Neural cell (in vitro differentiated cells): ENCODE data around the gene RPL14. TPM values are rescaled to one million over a fixed set of nuclear protein-coding genes. Genes with fewer than 3 reads are reported as not detected.

Source experiments
- H2AFZ ChIP-seq: fragments of 200-600, 300-800 bp; sonication (generic), shearing (Covaris generic); 2 replicates; pipeline ENCODE4 v1.6.0; 2014; ENCODE audit warnings: low read depth, mild to moderate bottlenecking, antibody characterized with exemption, low read length, moderate library complexity
- H3F3A ChIP-seq: fragments of 200-600 bp; shearing (Covaris generic); 2 replicates; pipeline ENCODE4 v1.6.1; 2016; ENCODE audit warnings: mild to moderate bottlenecking, moderate library complexity, mixed read lengths, antibody characterized with exemption, low read length; ENCODE audit not compliant: insufficient read depth, poor library complexity, severe bottlenecking
- H3K27ac ChIP-seq: fragments of 200-600, 300-800 bp; sonication (generic), shearing (Covaris generic); 2 replicates; pipeline ENCODE4 v1.5.1; 2014; ENCODE audit warnings: mild to moderate bottlenecking, low read length, moderate library complexity
- H3K27me3 ChIP-seq: fragments of 300-800, 200-600 bp; sonication (generic), shearing (Covaris generic); 2 replicates; pipeline ENCODE4 v1.6.0; 2014; ENCODE audit warnings: mild to moderate bottlenecking, low read depth, low read length, moderate library complexity; ENCODE audit not compliant: insufficient read depth
- H3K36me3 ChIP-seq: fragments of 300-800, 200-600 bp; sonication (generic), shearing (Covaris generic); 2 replicates; pipeline ENCODE4 v1.5.1; 2014; ENCODE audit warnings: mild to moderate bottlenecking, antibody characterized with exemption, low read length, moderate library complexity; ENCODE audit not compliant: insufficient read depth
- H3K4me2 ChIP-seq: fragments of 300-800, 200-600 bp; sonication (generic), shearing (Covaris generic); 2 replicates; pipeline ENCODE4 v1.6.0; 2014; ENCODE audit warnings: mild to moderate bottlenecking, low read length
- H3K4me3 ChIP-seq: fragments of 300-800, 200-600 bp; sonication (generic), shearing (Covaris generic); 2 replicates; pipeline ENCODE4 v1.5.1; 2014; ENCODE audit warnings: mild to moderate bottlenecking, low read length, moderate library complexity
- H3K79me2 ChIP-seq: fragments of 200-600 bp; shearing (Covaris generic); replicated peaks from 2 replicates; pipeline ENCODE4 v1.6.0; 2014; ENCODE audit warnings: mild to moderate bottlenecking, low read length, moderate library complexity; ENCODE audit not compliant: insufficient read depth
- H3K9ac ChIP-seq: fragments of 300-800, 200-600 bp; sonication (generic), shearing (Covaris generic); 2 replicates; pipeline ENCODE4 v1.6.1; 2016; ENCODE audit warnings: mild to moderate bottlenecking, low read length, mixed read lengths
- H3K9me2 ChIP-seq: fragments of 200-600 bp; shearing (Covaris generic); 2 replicates; pipeline ENCODE4 v1.6.1; 2016; ENCODE audit warnings: mild to moderate bottlenecking, low read length, mixed read lengths; ENCODE audit not compliant: insufficient read depth
- H3K9me3 ChIP-seq: fragments of 200-600, 300-800 bp; sonication (generic), shearing (Covaris generic); 2 replicates; pipeline ENCODE4 v1.6.1; 2016; ENCODE audit warnings: mild to moderate bottlenecking, mixed run types, low read length, moderate library complexity, mixed read lengths
- H4K20me1 ChIP-seq: fragments of 200-600 bp; shearing (Covaris generic); 2 replicates; pipeline ENCODE4 v1.6.1; 2016; ENCODE audit warnings: mild to moderate bottlenecking, mixed run types; ENCODE audit not compliant: insufficient read depth
- EP300 ChIP-seq: fragments of 450-650 bp; conservative IDR thresholded peaks from 2 replicates; pipeline ENCODE4 v1.6.1; 2014; ENCODE audit warnings: antibody characterized with exemption, mild to moderate bottlenecking, moderate library complexity; ENCODE audit not compliant: poor library complexity, severe bottlenecking
- EZH2 ChIP-seq: fragments of 200-600, 300-800 bp; shearing (Covaris generic), sonication (generic); IDR thresholded peaks from 2 replicates; pipeline ENCODE4 v1.6.1; 2014; ENCODE audit warnings: antibody characterized with exemption, low read length, borderline replicate concordance, mild to moderate bottlenecking; ENCODE audit not compliant: insufficient read depth, poor library complexity, severe bottlenecking
- MXI1 ChIP-seq: fragments of 450-650 bp; conservative IDR thresholded peaks from 2 replicates; pipeline ENCODE4 v1.6.1; 2014; ENCODE audit warnings: antibody characterized with exemption, mild to moderate bottlenecking; ENCODE audit not compliant: poor library complexity, severe bottlenecking
- POLR2AphosphoS5 ChIP-seq: IDR thresholded peaks from 2 replicates; pipeline ENCODE4 v1.6.1; 2012
- RAD21 ChIP-seq: fragments of 450-650 bp; conservative IDR thresholded peaks from 2 replicates; pipeline ENCODE4 v1.6.1; 2014; ENCODE audit warnings: antibody characterized with exemption, mild to moderate bottlenecking, moderate library complexity
- SMC3 ChIP-seq: fragments of 450-650 bp; conservative IDR thresholded peaks from 2 replicates; pipeline ENCODE4 v1.6.1; 2014; ENCODE audit warnings: antibody characterized with exemption, mild to moderate bottlenecking, moderate library complexity; ENCODE audit not compliant: poor library complexity
- TAF1 ChIP-seq: IDR thresholded peaks from 2 replicates; pipeline ENCODE4 v1.6.1; 2012; ENCODE audit warnings: low read depth
- polyA plus RNA-seq: library from polyadenylated mRNA; depleted of rRNA; stranded (reverse); fragments of >200 nt; gene quantifications from 2 replicates; pipeline ENCODE4 v1.2.3, GENCODE V29; 2014
- TF ChIP-seq, protein P1 (sequence below): IDR thresholded peaks from 2 replicates; pipeline ENCODE4 v1.6.1; 2012; ENCODE audit warnings: borderline replicate concordance
- TF ChIP-seq, protein P2 (sequence below): fragments of 450-650 bp; IDR thresholded peaks from 2 replicates; pipeline ENCODE4 v1.5.1; 2014; ENCODE audit warnings: antibody characterized with exemption, mild to moderate bottlenecking, moderate library complexity; ENCODE audit not compliant: poor library complexity, severe bottlenecking

RPL14 gene
- polyA plus RNA-seq, 1 donor from 2014 or later: 273 TPM

DNA sequence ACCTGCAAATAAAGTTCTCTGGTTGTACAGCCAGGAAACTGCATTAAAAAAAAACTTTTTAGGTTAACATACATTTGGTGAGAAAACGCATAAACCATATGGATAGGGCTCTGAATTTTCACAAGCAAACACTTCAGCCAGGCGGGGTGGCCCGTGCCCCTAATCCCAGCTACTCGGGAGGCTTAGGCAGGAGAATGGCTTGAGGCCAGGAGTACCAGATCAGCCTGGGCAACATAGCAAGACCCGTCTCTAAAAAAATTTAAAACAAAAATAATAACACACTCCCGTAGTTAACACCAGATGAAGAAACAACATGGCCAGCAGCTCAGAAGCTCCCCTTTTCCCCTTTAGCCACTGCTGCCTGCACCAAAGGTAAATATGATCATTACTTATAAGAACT lies 3.2 kb upstream of the RPL14 start:
- peaks cover 17% of the 10 kb centered on the region for H3K79me2 ChIP-seq
- no peaks in the 10 kb centered on the region for H4K20me1 ChIP-seq
- no peak overlapping the region for H3K9ac ChIP-seq
- peak overlapping the region; percentile 92 for H3K4me2 ChIP-seq
- no peaks in the 10 kb centered on the region for H3K27me3 ChIP-seq
- H3K36me3 ChIP-seq: no peaks in the 10 kb centered on the region
- peak overlapping the region; percentile 78 for H3K4me3 ChIP-seq
- no peak overlapping the region for H2AFZ ChIP-seq
- no peaks in the 10 kb centered on the region for H3K9me2 ChIP-seq
- no peak overlapping the region for H3K27ac ChIP-seq
- TF ChIP-seq SMC3 (no peak), EZH2 (no peak), MXI1 (no peak), POLR2AphosphoS5 (no peak), EP300 (no peak), RAD21 (no peak), TAF1 (no peak)
- TF ChIP-seq, protein P1, sequence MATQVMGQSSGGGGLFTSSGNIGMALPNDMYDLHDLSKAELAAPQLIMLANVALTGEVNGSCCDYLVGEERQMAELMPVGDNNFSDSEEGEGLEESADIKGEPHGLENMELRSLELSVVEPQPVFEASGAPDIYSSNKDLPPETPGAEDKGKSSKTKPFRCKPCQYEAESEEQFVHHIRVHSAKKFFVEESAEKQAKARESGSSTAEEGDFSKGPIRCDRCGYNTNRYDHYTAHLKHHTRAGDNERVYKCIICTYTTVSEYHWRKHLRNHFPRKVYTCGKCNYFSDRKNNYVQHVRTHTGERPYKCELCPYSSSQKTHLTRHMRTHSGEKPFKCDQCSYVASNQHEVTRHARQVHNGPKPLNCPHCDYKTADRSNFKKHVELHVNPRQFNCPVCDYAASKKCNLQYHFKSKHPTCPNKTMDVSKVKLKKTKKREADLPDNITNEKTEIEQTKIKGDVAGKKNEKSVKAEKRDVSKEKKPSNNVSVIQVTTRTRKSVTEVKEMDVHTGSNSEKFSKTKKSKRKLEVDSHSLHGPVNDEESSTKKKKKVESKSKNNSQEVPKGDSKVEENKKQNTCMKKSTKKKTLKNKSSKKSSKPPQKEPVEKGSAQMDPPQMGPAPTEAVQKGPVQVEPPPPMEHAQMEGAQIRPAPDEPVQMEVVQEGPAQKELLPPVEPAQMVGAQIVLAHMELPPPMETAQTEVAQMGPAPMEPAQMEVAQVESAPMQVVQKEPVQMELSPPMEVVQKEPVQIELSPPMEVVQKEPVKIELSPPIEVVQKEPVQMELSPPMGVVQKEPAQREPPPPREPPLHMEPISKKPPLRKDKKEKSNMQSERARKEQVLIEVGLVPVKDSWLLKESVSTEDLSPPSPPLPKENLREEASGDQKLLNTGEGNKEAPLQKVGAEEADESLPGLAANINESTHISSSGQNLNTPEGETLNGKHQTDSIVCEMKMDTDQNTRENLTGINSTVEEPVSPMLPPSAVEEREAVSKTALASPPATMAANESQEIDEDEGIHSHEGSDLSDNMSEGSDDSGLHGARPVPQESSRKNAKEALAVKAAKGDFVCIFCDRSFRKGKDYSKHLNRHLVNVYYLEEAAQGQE: no peak
- TF ChIP-seq, protein P2, sequence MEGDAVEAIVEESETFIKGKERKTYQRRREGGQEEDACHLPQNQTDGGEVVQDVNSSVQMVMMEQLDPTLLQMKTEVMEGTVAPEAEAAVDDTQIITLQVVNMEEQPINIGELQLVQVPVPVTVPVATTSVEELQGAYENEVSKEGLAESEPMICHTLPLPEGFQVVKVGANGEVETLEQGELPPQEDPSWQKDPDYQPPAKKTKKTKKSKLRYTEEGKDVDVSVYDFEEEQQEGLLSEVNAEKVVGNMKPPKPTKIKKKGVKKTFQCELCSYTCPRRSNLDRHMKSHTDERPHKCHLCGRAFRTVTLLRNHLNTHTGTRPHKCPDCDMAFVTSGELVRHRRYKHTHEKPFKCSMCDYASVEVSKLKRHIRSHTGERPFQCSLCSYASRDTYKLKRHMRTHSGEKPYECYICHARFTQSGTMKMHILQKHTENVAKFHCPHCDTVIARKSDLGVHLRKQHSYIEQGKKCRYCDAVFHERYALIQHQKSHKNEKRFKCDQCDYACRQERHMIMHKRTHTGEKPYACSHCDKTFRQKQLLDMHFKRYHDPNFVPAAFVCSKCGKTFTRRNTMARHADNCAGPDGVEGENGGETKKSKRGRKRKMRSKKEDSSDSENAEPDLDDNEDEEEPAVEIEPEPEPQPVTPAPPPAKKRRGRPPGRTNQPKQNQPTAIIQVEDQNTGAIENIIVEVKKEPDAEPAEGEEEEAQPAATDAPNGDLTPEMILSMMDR: no peak
- no peaks in the 10 kb centered on the region for H3K9me3 ChIP-seq
- H3F3A ChIP-seq: peaks cover 2% of the 10 kb centered on the region

DNA sequence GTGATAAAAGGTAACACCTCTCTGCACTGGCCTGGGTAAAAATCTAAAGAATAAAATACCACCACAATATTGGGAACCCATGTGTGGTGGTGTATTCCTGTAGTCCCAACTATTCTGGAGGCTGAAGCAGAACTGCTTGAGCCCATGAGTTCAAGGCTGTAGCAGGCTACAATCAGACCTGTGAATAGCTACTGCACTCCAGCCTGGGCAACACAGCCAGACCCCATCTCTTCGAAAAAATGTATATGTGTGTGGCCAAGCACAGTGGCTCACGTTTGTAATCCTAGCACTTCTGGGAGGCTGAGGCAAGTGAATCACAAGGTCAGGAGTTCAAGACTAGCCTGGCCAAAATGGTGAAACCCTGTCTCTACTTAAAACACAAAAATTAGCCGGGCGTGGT lies 1.8 kb upstream of the RPL14 start:
- H3K9me2 ChIP-seq: no peaks in the 10 kb centered on the region
- no peaks in the 10 kb centered on the region for H3K36me3 ChIP-seq
- TF ChIP-seq MXI1 (no peak), EP300 (no peak), RAD21 (no peak), TAF1 (no peak), SMC3 (no peak), EZH2 (no peak), POLR2AphosphoS5 (no peak)
- TF ChIP-seq, protein P1: no peak
- TF ChIP-seq, protein P2: no peak
- no peak overlapping the region for H3K9ac ChIP-seq
- H3K4me2 ChIP-seq: no peak overlapping the region
- H3K27ac ChIP-seq: no peak overlapping the region
- no peaks in the 10 kb centered on the region for H3K27me3 ChIP-seq
- H3F3A ChIP-seq: peaks cover 2% of the 10 kb centered on the region
- H3K79me2 ChIP-seq: peaks cover 24% of the 10 kb centered on the region
- H3K9me3 ChIP-seq: no peaks in the 10 kb centered on the region
- H2AFZ ChIP-seq: no peak overlapping the region
- no peaks in the 10 kb centered on the region for H4K20me1 ChIP-seq
- H3K4me3 ChIP-seq: no peak overlapping the region
